Epithelial cell of esophagus (primary cell): ENCODE measurements around the gene ARHGAP22.

Experiments used
- DNase-seq: peaks from one replicate; pipeline ENCODE4 v3.0.0; 2010; ENCODE audit warnings: low read depth
- H3K4me3 ChIP-seq: 2 replicates; pipeline ENCODE4 v1.5.1; 2011; ENCODE audit warnings: mild to moderate bottlenecking, low read length, control low read depth
- CTCF ChIP-seq: IDR thresholded peaks from 2 replicates; pipeline ENCODE4 v1.5.1; 2011; ENCODE audit warnings: low read depth, mild to moderate bottlenecking, low read length, control low read depth, inconsistent platforms; ENCODE audit not compliant: insufficient read depth; ENCODE audit errors: missing control alignments

ARHGAP22 gene

GRCh38 chr10:48490571-48490940 lies 114.3 kb downstream of the ARHGAP22 start:
- H3K4me3 ChIP-seq: no peak overlapping the region
- no peak for TF ChIP-seq CTCF
- DNase-seq: no peak

DNA sequence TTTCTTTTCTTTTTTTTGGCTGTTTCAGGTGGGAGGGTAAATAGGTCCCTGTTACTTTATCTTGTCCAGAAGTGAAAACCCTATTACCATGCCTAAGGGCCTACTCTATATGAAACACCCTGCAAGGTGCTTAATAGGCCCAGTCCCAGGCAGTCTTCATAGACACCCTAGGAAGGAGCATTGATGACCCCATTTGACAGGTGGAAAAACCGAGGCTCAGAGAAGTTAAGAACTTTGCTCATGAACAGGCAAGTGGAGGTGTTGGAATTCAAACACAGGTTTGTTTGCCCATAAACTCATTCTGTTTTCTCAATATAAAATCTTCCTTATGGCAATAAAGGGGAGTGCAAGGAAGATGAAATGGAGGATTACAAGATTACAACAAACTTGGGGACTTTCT lies 115.8 kb downstream of the ARHGAP22 start:
- no peak overlapping the region for H3K4me3 ChIP-seq
- no peak for TF ChIP-seq CTCF
- DNase-seq: no peak

DNA sequence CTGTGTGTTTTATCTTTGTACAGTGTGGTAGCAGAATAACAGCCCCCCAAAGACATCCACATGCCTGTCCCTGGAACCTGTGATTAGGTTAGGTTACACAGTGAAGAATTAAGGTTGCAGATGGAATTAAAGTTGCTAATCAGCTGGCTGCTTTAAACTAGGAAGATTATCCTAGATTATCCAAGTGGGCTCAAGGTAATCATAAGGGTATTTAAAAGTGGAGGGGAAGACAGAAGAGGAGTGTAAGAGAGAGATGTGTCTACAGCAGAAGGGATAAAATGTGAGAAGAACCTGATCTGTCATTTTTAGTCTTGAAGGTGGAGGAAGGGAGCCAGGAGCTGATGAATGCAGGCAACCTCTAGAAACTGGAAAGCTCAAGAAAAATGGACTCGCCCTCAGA lies 117.6 kb downstream of the ARHGAP22 start:
- no peak for DNase-seq
- no peak overlapping the region for H3K4me3 ChIP-seq
- TF ChIP-seq CTCF: no peak

DNA sequence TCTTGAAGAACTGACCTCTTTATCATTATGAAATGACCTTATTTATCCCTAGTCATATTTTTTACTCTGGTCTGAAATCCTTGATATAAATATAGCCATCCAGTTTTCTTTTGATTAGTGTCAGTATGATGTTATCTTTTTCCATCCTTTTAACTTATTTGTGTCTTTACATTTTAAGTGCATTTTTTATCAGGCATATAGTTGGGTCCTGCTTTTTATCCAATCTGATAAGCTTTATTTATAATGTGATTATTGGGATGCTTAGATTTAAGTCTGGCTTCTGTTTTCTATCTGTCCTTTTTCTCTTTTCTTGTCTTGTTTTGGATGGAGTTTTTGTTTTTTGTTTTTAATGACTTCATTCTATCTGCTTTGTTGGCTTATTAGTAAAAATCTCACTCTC lies 119.2 kb downstream of the ARHGAP22 start:
- no peak for DNase-seq
- no peak for TF ChIP-seq CTCF
- H3K4me3 ChIP-seq: no peak overlapping the region

GRCh38 chr10:48484911-48485310 lies 120.0 kb downstream of the ARHGAP22 start:
- no peak for DNase-seq
- no peak for TF ChIP-seq CTCF
- H3K4me3 ChIP-seq: no peak overlapping the region

DNA sequence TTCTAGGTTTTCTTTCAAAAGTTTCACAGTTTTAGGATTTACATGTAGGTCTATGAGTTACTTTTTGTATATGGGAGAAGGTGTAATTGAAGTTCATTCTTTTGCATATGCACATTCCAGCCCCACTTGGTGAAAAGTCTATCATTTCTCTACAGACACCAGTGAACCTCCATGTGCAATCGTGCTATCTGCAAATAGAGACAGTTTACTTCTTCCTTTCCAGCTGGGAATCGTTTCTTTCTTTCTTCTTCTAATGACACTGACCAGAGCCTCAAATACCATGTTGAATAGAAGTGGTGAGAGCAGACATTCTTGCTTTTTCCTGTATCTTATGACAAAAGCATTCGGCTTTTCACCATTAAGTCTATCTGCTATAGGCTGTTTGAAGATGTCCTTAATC lies 122.7 kb downstream of the ARHGAP22 start:
- H3K4me3 ChIP-seq: no peak overlapping the region
- no peak for DNase-seq
- no peak for TF ChIP-seq CTCF

DNA sequence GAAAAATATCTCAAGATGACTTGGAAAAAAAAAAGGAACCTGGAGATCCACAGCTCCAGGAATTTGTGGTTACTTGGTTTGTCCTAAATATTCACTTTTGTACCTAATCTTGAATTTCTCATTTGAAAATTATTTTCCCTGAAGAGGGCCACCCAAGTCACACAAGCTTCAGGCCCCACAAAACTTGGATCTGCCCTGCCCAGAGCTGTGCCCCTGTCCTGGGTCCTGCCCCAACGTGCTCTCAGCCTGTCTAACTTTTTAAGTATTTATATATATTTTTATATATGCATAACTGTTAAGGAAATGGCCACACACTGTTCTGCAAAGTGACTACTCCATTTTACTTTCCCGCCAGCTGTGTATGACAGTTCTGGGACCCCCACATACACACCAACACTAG lies 123.5 kb downstream of the ARHGAP22 start:
- TF ChIP-seq CTCF: no peak
- H3K4me3 ChIP-seq: no peak overlapping the region
- no peak for DNase-seq
